ENCODE measurements around the gene CPM. TPM values are rescaled to one million over a fixed set of nuclear protein-coding genes. Genes with fewer than 3 reads are reported as not detected.

The CPM gene
- total RNA-seq, 1 experiment from 2014 or later = 0.96 TPM

DNA sequence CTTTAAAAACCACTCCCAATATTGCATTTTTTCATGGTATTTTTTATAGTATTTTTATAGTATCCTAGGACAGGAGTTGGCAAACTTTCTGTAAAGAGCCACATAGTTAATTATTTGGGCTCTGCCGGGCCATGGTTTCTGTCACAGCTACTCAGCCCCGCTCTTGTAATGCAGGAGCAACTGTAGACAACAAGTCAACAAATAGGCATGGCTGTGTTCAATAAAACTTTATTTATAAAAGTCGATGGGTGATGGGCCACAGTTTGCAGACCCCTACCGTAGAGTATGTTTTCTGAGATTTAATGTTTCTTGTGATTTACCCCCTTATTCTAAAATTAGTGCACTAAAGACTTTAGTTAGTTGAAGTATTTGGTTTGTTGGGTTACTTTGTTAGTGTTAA is 99.5 kb downstream of the CPM start:
- TF ChIP-seq ZNF138 (CRISPR knock-in tag; conservative IDR thresholded peaks at IDR 0.05) = no peak
- no peak for TF ChIP-seq ZBTB21 (CRISPR knock-in tag; IDR thresholded peaks at IDR 0.05; ENCODE audit: borderline replicate concordance)
- TF ChIP-seq ATF1 (CRISPR knock-in tag; IDR thresholded peaks at IDR 0.05) = no peak
- no peak for TF ChIP-seq ZNF416 (CRISPR knock-in tag; IDR thresholded peaks at IDR 0.05)
- no peak for TF ChIP-seq TEAD1 (CRISPR knock-in tag; IDR thresholded peaks at IDR 0.05)
- TF ChIP-seq GRHL2 (CRISPR knock-in tag; IDR thresholded peaks at IDR 0.05; ENCODE audit: insufficient replicate concordance, severe bottlenecking) = no peak
- no peak for TF ChIP-seq OVOL2 (CRISPR knock-in tag; IDR thresholded peaks at IDR 0.05; ENCODE audit: borderline replicate concordance)
- TF ChIP-seq, protein P1, sequence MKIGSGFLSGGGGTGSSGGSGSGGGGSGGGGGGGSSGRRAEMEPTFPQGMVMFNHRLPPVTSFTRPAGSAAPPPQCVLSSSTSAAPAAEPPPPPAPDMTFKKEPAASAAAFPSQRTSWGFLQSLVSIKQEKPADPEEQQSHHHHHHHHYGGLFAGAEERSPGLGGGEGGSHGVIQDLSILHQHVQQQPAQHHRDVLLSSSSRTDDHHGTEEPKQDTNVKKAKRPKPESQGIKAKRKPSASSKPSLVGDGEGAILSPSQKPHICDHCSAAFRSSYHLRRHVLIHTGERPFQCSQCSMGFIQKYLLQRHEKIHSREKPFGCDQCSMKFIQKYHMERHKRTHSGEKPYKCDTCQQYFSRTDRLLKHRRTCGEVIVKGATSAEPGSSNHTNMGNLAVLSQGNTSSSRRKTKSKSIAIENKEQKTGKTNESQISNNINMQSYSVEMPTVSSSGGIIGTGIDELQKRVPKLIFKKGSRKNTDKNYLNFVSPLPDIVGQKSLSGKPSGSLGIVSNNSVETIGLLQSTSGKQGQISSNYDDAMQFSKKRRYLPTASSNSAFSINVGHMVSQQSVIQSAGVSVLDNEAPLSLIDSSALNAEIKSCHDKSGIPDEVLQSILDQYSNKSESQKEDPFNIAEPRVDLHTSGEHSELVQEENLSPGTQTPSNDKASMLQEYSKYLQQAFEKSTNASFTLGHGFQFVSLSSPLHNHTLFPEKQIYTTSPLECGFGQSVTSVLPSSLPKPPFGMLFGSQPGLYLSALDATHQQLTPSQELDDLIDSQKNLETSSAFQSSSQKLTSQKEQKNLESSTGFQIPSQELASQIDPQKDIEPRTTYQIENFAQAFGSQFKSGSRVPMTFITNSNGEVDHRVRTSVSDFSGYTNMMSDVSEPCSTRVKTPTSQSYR (CRISPR knock-in tag; IDR thresholded peaks at IDR 0.05) = no peak
- TF ChIP-seq, protein P2, sequence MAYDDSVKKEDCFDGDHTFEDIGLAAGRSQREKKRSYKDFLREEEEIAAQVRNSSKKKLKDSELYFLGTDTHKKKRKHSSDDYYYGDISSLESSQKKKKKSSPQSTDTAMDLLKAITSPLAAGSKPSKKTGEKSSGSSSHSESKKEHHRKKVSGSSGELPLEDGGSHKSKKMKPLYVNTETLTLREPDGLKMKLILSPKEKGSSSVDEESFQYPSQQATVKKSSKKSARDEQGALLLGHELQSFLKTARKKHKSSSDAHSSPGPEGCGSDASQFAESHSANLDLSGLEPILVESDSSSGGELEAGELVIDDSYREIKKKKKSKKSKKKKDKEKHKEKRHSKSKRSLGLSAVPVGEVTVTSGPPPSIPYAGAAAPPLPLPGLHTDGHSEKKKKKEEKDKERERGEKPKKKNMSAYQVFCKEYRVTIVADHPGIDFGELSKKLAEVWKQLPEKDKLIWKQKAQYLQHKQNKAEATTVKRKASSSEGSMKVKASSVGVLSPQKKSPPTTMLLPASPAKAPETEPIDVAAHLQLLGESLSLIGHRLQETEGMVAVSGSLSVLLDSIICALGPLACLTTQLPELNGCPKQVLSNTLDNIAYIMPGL (CRISPR knock-in tag; IDR thresholded peaks at IDR 0.05) = no peak
- TF ChIP-seq, protein P3, sequence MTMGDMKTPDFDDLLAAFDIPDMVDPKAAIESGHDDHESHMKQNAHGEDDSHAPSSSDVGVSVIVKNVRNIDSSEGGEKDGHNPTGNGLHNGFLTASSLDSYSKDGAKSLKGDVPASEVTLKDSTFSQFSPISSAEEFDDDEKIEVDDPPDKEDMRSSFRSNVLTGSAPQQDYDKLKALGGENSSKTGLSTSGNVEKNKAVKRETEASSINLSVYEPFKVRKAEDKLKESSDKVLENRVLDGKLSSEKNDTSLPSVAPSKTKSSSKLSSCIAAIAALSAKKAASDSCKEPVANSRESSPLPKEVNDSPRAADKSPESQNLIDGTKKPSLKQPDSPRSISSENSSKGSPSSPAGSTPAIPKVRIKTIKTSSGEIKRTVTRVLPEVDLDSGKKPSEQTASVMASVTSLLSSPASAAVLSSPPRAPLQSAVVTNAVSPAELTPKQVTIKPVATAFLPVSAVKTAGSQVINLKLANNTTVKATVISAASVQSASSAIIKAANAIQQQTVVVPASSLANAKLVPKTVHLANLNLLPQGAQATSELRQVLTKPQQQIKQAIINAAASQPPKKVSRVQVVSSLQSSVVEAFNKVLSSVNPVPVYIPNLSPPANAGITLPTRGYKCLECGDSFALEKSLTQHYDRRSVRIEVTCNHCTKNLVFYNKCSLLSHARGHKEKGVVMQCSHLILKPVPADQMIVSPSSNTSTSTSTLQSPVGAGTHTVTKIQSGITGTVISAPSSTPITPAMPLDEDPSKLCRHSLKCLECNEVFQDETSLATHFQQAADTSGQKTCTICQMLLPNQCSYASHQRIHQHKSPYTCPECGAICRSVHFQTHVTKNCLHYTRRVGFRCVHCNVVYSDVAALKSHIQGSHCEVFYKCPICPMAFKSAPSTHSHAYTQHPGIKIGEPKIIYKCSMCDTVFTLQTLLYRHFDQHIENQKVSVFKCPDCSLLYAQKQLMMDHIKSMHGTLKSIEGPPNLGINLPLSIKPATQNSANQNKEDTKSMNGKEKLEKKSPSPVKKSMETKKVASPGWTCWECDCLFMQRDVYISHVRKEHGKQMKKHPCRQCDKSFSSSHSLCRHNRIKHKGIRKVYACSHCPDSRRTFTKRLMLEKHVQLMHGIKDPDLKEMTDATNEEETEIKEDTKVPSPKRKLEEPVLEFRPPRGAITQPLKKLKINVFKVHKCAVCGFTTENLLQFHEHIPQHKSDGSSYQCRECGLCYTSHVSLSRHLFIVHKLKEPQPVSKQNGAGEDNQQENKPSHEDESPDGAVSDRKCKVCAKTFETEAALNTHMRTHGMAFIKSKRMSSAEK (CRISPR knock-in tag; IDR thresholded peaks at IDR 0.05; ENCODE audit: borderline replicate concordance) = no peak
- no peak for TF ChIP-seq RORB (CRISPR knock-in tag; IDR thresholded peaks at IDR 0.05)
- no peak for TF ChIP-seq SOX15 (CRISPR knock-in tag; IDR thresholded peaks at IDR 0.05)
- TF ChIP-seq GABPB1 (CRISPR knock-in tag; IDR thresholded peaks at IDR 0.05) = no peak
- TF ChIP-seq TEAD4 (CRISPR knock-in tag; IDR thresholded peaks at IDR 0.05) = no peak
- TF ChIP-seq ESRRA (CRISPR knock-in tag; IDR thresholded peaks at IDR 0.05; ENCODE audit: borderline replicate concordance) = no peak
- TF ChIP-seq ZNF219 (CRISPR knock-in tag; IDR thresholded peaks at IDR 0.05; ENCODE audit: borderline replicate concordance) = no peak
- no peak overlapping the region for H3K27ac Mint-ChIP-seq
- H3K4me1 Mint-ChIP-seq = peaks cover 24% of the 10 kb centered on the region
- H3K4me3 Mint-ChIP-seq = no peak overlapping the region
- H3K27me3 Mint-ChIP-seq (ENCODE audit: low read depth) = no peaks in the 10 kb centered on the region
- peaks cover 60% of the 10 kb centered on the region for H3K36me3 Mint-ChIP-seq
- POLR2A ChIA-PET = no interaction called here
- CTCF ChIA-PET = interaction anchor here (0.8 kb wide), 1 partner anchor 233 kb away, joined by 4 read pairs; no protein-coding TSS in a partner anchor
- H3K9me3 Mint-ChIP-seq = no peaks in the 10 kb centered on the region
- DNase-seq (ENCODE audit: low spot score) (no peak), ATAC-seq (no peak)

DNA sequence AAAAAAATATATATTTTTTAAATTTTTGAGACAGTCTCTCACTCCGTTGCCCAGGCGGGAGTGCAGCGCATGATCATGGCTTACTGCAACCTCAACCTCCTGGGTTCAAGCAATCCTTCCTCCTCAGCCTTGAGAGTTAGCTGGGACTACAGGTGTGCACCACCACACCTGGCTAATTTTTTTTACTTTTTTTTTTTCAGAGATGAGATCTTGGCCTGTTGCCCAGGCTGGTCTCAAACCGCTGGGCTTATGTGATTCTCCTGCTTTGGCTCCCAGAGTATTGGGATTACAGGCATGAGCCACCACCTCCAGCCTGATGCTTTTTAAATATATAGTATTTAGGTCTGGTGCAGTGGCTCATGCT is 100.5 kb downstream of the CPM start:
- no peak for DNase-seq (ENCODE audit: low spot score)
- Mint-ChIP-seq H3K27ac (no peak overlapping the region), H3K4me1 (peaks cover 24% of the 10 kb centered on the region), H3K36me3 (peaks cover 54% of the 10 kb centered on the region), H3K27me3 (ENCODE audit: low read depth) (no peaks in the 10 kb centered on the region), H3K4me3 (no peak overlapping the region), H3K9me3 (no peaks in the 10 kb centered on the region)
- no peak for ATAC-seq
- CTCF ChIA-PET = no interaction called here
- POLR2A ChIA-PET = no interaction called here
- no peak for TF ChIP-seq ZNF416 (CRISPR knock-in tag; IDR thresholded peaks at IDR 0.05)
- TF ChIP-seq GTF2I (CRISPR knock-in tag; conservative IDR thresholded peaks at IDR 0.05) = no peak
- no peak for TF ChIP-seq ZNF121 (CRISPR knock-in tag; IDR thresholded peaks at IDR 0.05)
- TF ChIP-seq, protein P4, sequence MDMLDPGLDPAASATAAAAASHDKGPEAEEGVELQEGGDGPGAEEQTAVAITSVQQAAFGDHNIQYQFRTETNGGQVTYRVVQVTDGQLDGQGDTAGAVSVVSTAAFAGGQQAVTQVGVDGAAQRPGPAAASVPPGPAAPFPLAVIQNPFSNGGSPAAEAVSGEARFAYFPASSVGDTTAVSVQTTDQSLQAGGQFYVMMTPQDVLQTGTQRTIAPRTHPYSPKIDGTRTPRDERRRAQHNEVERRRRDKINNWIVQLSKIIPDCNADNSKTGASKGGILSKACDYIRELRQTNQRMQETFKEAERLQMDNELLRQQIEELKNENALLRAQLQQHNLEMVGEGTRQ (CRISPR knock-in tag; IDR thresholded peaks at IDR 0.05) = no peak
- TF ChIP-seq SP1 (CRISPR knock-in tag; conservative IDR thresholded peaks at IDR 0.05) = no peak
- TF ChIP-seq ZNF138 (CRISPR knock-in tag; conservative IDR thresholded peaks at IDR 0.05) = no peak
- TF ChIP-seq RELA (CRISPR knock-in tag; IDR thresholded peaks at IDR 0.05; ENCODE audit: borderline replicate concordance) = no peak
- TF ChIP-seq, protein P5, sequence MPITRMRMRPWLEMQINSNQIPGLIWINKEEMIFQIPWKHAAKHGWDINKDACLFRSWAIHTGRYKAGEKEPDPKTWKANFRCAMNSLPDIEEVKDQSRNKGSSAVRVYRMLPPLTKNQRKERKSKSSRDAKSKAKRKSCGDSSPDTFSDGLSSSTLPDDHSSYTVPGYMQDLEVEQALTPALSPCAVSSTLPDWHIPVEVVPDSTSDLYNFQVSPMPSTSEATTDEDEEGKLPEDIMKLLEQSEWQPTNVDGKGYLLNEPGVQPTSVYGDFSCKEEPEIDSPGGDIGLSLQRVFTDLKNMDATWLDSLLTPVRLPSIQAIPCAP (CRISPR knock-in tag; IDR thresholded peaks at IDR 0.05) = no peak
- no peak for TF ChIP-seq NR1H2 (CRISPR knock-in tag; IDR thresholded peaks at IDR 0.05)
- no peak for TF ChIP-seq RORB (CRISPR knock-in tag; IDR thresholded peaks at IDR 0.05)
- TF ChIP-seq ZNF671 (CRISPR knock-in tag; IDR thresholded peaks at IDR 0.05) = no peak
- no peak for TF ChIP-seq IRF2 (CRISPR knock-in tag; IDR thresholded peaks at IDR 0.05; ENCODE audit: borderline replicate concordance, low read depth)
- TF ChIP-seq, protein P6, sequence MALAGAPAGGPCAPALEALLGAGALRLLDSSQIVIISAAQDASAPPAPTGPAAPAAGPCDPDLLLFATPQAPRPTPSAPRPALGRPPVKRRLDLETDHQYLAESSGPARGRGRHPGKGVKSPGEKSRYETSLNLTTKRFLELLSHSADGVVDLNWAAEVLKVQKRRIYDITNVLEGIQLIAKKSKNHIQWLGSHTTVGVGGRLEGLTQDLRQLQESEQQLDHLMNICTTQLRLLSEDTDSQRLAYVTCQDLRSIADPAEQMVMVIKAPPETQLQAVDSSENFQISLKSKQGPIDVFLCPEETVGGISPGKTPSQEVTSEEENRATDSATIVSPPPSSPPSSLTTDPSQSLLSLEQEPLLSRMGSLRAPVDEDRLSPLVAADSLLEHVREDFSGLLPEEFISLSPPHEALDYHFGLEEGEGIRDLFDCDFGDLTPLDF (CRISPR knock-in tag; IDR thresholded peaks at IDR 0.05) = no peak
- no peak for TF ChIP-seq ATF1 (CRISPR knock-in tag; IDR thresholded peaks at IDR 0.05)
- TF ChIP-seq ESRRA (CRISPR knock-in tag; IDR thresholded peaks at IDR 0.05; ENCODE audit: borderline replicate concordance) = no peak

All from WTC11 (cell line).